MV-4-11 (cell line): ENCODE results near the gene PDXP.
"Not testable (repeated sequence)": the region's sequence is repeated elsewhere in the genome, so short reads cannot be mapped to it uniquely, and the experiment has no call there.

ENCODE experiments used
- DNase-seq: peaks from one replicate; lab custom pipeline; 2025; lab: John Stamatoyannopoulos, UW

The PDXP gene

DNA sequence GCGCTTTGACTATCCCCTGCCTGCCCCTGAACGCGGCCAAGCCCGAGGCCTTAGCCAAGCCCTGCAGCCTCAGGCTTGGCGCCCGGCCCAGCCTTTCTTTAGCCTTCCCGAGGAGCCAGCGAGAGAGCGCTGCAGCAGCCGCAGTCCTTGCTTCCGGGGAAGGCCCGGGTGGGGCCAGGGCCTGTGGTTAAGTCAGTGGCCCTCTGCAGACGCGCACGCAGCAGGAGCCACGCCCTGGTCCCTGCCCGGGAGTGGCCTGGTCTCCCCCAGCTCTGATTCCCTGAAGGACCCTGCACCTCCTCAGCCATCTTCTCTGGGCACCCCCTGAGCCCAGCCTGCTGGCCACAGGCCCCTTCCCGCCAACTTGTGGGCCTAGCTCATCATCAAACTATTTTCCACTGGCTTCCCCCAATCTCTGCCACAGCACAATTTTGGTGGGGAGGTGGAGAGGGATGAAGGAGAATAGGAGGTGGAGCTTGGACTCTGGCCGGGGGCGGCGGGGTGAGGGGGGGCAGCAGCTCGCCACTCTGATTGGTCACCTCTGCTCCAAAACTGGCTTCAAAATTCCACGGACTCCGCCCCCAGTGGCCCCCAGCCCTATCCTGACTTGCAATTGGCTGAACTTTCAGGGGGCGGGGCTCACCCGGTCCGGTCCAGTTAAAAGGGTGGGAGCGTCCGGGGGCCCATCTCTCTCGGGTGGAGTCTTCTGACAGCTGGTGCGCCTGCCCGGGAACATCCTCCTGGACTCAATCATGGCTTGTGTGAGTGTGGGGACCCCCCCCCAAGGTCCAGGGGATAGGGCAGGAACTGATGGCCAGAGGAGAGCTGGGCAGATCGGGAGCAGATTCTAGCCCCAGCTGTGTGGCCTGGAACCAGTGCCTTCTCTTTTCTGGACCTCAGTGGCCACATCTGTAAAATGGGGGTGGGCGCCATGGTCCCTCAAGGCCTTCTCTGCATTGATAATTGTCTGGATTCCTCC is 16.7 kb downstream of the PDXP start, which contains the start of gene LGALS1:
Gene LGALS1, plus strand, starts transcription at position 686 of the 979 bp plus-strand sequence. Its CDS starts 67 bp downstream, at position 753.
- peak; percentile 92 for DNase-seq

DNA sequence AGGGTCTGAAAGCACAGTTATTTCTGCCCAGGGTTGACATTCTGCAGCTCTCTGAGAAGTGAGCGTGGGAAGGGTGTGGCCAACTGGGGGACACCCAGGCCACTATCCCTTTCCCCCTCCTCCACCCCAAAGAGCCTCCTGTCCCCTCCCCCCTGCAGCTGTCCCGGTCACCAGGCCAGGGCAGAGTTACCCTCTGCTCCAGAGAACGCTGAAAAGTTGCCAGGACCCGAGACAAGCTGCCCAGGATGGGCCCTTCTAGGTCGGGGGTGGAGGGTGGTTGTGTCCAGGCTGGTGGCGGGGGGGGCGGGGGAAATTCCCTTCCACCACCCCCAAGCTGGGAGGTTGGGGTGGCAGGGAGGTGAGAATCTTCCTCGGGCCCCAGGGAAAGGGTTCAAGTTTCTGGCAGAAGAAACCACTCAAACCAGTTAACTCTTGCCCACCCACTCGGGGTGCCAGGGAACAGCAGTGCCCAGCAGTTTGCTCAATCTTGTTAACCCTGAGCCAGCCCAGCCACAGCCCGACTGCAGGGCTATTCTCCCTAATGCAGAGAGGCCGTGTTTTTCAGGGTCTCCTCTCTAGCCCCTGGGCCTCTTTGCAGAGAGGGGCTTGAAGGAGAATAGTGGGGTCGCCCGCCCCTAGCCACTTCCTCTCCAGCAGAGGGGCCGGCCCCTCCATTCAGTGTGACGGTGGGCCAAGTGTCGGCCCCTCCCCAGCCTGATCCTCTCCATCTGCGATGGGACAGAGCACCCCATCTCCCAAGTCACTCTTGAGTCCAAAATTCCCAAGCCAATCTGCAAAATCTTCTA is 17.6 kb downstream of the PDXP start:
- peak; percentile 27 for DNase-seq

DNA sequence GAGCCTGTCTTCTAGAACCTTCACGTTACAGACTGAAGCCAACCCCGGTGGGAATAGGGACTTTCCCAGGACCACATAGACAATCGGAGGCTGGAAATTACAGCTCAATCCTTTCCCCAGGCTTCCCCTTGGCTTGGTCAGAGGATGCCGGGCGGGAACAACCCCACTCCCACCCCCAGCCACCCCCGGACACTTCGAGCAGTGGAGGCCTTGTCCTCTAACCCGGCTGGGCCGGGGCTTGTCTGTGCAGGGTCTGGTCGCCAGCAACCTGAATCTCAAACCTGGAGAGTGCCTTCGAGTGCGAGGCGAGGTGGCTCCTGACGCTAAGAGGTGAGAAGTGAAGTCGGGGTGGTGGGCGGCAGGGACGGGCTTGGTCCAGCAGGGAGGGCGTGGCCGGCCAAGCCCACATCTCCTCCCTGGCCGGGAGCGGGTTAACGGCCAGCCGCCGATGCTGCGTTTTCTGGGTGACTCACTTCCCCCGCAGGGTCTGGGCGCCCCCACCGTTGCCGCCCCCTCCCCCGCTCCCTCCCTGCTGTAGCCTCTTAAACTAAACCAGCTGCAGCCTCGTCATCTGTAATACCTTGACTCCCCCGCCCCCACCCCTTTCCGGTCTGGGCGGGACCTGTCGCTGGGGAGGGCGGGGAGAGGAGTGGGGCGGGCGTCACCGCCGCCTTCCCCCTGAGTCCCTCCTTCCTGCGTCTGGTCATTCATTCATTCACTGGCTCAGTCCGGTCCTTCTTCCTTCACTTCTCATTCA is 18.4 kb downstream of the PDXP start:
- DNase-seq: peak; percentile 95

DNA sequence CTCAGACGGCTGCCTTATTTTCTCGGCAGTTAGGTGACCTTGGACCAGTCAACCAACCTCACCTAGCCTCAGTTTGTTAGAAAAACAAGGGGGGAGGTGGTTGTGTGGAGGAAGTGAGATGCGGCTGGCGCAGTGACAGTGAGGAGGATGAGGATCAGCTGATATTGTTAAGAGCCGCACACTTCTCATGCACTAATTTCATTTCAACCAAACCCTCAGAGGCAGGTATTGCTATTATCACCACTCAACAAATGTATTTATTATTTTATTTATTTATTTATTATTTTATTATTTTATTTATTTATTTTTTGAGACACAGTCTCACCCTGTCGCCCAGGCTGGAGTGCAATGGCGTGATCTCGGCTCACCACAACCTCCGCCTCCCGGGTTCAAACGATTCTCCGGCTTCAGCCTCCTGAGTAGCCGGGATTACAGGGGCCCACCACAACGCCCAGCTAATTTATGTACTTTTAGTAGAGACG is 19.0 kb downstream of the PDXP start:
- DNase-seq: no peak

DNA sequence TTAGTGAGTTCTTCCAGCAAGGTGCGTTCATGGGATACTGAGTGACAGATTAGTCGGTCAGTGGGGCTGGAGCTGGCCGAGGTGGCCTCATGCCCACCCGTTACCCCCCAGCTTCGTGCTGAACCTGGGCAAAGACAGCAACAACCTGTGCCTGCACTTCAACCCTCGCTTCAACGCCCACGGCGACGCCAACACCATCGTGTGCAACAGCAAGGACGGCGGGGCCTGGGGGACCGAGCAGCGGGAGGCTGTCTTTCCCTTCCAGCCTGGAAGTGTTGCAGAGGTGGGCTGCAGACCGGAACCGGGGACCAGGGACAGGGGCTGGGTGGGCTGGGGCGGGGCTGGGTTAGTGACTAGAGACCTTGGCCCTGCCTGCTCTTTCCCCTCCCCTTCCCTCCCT is 19.8 kb downstream of the PDXP start:
- no peak for DNase-seq

DNA sequence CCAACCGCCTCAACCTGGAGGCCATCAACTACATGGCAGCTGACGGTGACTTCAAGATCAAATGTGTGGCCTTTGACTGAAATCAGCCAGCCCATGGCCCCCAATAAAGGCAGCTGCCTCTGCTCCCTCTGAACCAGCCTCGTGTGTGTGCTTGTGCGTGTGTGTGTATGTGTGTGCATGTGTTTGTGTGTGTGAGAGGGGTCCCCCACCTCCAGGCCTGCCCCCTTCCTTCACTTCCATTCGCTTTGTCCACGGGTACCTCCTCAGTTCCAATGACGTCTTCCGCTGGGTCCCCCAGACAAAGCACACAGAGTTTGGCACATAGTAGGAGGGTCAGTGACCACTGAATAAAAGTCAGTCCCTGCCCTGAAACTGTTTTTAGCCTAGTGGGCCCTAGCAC is 21.1 kb downstream of the PDXP start:
- DNase-seq: no peak

DNA sequence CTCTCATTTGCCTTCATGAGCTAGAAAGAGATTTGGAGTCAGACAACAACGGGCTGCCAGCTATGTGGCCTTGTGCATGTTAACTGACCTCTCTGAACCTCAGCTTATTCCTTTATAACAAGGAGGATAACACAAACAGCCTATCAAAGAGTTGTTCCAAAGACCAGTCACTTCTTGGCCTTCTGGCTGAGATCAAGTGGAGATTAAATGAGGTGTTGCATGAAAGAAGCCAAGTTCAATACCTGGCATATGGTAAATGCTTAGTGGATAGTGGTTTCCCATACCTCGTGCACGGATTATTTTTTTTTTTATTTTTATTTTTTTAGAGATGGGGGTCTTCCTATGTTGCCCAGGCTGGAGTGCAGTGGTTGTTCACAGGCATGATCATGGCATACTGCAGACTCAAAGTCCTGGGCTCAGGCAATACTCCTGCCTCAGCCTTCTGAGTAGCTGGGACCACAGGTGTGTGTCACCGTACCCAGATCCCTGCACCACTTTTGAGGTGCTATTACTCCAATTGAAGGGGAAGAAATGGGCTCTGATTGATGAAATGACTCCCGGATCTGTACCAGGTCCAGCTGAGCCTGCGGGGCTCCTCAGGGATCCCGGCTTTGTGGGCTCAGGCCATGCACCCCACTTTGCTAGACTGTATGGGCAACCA is 21.8 kb downstream of the PDXP start:
- DNase-seq: no peak

DNA sequence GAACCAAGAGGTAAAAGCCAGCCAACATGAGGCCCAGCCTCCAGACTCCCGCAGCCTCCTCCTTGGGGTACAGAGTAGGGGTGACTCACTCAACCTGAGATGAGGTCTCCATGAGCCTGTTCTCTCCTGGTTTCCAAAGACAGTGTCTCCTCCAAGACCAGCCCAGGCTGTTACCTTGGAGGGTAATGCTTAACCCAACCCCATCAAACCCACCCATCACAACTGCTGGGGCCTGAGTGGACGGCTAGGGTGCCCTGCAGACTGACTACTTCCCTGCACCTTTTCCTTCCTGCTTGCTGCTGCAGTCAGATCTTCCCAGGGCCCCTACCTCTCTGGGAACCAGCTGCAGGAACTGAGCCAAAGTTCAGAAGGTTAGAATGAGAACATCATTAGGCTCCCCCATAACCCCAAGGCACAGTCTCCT is 22.5 kb downstream of the PDXP start:
- DNase-seq: peak; percentile 12

DNA sequence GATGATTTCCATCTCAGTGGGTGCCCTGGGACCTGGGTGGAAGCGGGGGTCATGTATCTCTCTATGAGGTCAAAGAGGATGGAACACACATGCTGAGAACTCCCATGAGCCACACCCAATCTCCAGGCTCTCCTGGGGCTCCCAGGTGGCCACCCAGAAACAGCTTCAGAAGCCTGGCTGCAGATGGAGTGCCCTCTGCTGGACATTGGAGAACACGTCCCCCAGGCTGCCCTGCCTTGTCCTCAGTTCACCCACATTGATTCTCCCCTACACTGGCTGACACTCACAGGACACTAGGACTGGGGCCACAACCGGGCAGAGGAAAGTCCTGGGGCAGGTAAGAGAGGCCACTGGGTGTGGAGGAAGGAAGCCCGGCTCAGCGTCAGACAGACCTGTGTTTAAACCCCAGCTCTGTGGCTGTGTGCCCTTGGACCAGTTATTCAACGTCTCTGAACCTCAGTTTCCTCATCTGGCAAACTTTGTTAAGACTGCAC is 23.1 kb downstream of the PDXP start:
- peak; percentile 66 for DNase-seq

DNA sequence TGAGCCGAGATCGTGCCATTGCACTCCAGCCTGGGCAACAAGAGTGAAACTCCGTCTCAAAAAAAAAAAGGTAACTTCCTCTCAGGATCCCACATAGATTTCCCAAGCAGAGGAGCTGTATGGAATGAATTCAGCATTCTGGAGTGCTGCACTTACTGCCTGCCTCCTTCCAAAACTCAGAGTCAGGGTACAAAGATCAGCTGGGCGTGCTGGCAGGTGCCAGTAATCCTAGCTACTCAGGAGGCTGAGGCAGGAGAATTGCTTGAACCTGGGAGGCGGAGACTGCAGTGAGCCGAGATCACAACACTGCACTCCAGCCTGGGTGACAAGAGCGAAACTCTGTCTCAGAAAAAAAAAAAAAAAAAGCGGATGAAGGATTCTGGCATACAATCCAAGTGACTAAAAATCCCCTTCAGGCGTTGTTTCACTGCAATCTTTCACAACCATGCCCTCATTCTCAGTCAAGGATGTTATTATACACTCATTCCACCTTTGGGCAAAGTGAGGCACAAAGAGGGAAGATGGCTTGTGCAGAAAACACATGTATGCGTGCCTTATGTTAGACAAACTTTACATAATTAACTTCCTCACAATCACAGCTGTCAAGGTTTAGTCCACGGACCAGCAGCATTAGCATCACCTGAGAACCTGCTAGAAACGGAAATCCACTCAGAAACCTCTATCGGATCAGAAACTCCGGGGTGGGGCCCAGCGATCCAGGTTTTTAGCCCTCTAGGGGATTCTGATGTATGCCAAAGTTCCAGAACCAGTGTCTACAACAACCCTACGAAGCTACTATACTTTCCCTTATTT is 26.5 kb downstream of the PDXP start:
- no peak for DNase-seq

DNA sequence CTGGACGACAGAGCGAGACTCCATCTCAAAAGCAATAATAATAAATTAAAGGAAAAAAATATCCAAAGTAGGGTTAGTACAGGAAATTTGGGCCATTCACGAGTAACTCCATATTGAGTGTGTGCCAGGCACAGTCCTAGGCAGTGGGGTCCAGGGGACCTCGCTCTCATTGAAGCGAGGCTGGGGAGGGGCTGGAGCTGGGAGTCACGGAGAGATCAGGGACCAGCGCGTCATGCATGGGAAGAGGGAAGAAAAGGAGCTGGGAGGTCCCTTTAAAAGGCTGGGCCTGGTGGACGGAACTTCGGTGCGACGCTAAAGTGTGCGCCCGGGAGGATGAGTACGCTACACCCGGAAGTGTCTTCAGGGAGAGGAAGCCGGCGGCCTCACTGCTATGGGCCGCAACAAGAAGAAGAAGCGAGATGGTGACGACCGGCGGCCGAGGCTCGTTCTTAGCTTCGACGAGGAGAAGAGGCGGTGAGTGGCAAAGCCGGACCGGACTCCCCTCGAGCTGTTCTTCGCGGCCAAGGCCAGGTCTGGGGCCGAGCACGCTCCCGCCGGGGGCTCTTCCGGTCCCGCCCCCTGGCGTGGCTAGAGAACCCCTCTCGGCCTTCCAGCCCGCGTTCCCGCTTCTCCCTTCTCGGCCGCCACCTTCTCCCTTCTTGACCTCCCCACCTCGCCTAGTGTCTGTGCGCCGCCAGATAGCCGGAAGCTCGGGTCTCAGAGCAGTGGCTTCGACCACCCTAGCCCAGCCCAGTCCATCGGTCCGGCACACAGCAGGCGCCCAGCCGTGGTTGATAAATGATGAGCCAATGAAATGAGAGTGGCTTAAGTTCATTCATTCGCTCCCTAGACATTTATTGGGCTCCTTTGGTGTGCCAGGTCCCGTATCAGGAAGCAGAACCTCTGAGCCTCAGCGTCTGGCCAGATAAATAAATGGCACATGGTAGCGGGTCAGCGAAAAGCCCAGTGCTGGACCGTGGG is 27.8 kb downstream of the PDXP start, which contains the start of gene NOL12:
Gene NOL12, plus strand, starts transcription at position 342 of the 981 bp plus-strand sequence. Its CDS starts 50 bp downstream, at position 392.
- peak; percentile 85 for DNase-seq

DNA sequence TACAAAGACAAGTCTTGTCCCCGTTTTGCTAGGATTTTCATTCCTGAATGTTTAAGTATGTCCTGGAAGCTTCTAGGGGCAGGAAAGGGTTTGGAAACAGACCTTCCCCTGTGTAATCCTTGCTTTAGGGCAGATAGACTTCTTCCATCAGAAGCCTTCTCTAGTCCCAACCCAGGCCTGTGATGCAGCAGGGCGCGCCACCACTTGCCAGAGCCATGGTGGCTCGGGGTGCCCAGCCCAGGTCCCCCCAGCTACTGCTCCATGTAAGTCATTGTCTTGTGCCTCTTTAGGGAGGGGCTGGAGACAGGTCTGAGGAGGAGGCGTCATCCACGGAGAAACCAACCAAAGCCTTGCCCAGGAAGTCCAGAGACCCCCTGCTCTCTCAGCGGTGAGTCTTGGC is 31.9 kb downstream of the PDXP start:
- DNase-seq: no peak

DNA sequence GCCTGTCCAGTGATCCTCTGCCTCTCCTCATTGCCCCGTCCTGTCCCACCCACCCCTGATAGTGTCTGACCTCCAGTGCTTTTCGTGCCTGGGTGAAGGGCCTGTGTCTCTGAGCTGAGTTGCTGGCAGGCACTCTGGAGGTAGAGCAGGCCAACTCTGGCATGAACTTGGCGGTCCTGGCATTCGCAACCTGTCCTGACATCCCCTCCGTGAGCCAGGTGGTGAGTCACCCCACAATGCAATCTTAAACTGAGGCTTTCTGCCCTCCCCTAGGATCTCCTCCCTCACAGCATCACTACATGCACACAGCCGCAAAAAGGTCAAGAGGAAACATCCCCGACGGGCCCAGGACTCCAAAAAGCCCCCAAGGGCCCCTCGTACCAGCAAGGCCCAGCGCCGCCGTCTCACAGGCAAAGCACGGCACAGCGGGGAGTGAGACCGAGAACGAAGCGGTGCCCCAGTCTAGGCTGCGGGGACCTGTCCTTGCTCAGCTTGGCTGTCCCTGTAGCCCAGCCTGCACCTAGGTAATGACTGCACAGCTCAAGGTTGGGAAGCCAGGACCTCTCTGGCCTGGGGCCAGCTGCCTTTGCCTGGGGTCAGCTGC is 32.5 kb downstream of the PDXP start:
- no peak for DNase-seq

DNA sequence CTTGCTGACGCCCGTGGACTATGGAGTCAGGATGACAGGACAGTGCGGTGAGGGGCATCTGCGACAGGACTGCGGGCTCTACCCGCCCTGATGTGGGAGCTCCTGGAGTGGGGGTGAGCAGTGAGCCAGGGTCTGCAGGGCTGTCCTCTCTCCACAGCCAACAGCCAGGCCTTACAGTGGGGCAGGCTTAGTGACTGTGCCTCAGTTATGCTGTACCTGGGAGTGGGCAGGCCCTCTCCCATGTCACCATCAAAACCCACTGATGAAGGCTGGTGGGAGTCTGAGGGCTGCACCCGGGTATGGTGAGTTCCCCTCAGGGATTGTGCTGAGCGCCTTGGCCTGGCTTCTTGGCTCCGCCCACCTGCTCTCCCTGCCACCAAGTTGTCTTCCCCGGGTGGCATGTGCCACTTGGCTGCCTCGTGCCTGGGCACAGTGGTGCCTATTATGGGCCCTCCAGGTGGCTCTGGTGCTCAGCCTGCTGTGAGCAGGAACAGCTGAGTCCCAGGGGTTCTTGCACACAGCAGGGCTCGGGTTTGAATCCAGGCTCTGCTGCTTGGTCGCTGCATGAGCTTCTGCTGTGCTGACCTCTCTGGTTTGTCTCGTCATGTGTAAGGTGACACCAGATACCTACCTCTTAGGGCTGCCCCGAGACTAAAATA is 34.2 kb downstream of the PDXP start:
- no peak for DNase-seq

DNA sequence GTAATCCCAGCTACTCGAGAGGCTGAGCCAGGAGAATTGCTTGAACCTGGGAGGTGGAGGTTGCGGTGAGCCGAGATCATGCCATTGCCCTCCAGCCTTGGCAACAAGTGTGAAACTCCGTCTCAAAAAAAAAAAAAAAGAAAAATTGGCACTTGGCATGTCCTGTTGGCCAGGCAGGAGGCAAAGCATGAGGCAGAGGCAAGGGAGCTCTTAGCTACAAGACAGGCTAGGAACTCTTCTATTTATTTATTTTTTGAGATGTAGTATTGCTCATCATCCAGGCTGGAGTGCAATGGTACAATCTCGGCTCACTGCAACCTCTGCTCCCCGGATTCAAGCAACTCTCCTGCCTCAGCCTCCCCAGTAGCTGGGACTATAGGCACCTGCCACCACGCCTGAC is 35.6 kb downstream of the PDXP start:
- DNase-seq: not testable (repeated sequence)

DNA sequence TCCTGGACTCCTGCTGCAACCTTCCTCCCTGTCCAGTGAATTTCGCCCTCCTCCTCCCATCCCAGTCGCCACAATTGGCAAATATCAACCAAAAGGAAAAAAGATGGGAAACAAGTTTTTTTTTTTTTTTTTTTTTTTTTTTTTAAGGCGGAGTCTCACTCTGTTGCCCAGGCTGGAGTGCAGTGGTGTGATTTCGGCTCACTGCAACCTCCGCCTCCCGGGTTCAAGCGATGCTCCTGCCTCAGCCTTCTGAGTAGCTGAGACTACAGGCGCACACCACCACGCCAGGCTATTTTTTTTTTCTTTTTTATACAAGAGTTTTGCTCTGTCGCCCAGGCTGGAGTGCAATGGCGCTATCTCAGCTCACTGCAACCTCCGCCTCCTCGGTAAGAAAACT is 37.7 kb downstream of the PDXP start:
- DNase-seq: not testable (repeated sequence)

DNA sequence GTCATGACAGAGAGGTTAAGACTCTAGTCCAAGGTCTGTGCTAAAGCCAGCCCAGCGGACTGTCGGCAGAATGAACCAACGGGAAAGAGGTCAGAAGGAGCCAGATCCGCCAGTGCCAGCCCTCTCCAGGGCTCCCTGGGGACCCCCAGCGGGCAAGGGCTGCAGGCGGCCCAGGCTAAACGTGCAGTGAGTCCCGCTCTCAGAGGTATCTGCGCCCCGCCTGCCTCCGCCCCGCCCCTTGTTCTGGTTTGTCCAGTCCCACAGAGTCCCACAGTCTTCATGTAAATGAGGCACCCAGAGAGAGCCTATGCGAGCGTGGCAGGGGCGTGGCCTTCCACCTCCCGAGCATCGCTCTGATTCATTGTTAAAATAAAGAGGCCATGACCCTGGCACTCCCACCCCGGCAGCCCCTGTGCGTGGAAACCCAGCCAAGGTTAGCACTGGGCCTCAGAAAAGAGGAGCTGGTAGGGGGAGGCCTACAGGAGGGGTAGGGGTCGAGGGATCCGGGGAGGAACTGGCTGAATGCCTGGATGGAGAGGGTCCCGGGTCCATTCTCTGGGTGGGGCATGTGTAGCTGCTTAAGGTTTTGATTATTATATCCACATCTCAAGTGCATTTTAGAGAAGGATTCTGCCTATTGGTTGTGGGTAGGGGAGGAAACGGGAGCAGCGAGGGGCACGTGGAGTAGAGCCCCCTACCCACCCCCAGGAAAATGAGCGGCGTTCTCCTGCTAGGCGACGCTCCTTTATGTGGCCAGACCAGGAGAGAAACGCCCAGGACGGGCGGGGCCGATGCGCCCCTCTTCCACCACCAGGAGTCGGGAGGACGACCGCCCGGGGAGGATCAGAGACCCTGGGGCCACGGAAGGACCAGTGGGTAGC is 38.4 kb downstream of the PDXP start, which contains the start of gene TRIOBP:
Gene TRIOBP, plus strand, starts transcription at position 392 of the 881 bp plus-strand sequence. CDS start 4,318 bp downstream, outside the sequence.
- DNase-seq: peak; percentile 97
